HCT116 (cell line): Measurements from ENCODE around the gene YIPF4. TPM values are rescaled to one million over a fixed set of nuclear protein-coding genes. Genes with fewer than 3 reads are reported as not detected.

Source experiments
- ATAC-seq: fragments of 200-7000 bp; cut with Tn5 transposase; 2 replicates; pipeline ENCODE4 v1.9.1; 2020; ENCODE audit warnings: mild to moderate bottlenecking, moderate library complexity
- BruUV-seq: library from RNA; stranded (reverse); fragments of 400-500 nt; replicated peaks from 2 replicates; lab custom pipeline; 2021; lab: Mats Ljungman, UMichigan
- CTCF ChIA-PET: fragments of 300-600 bp; sonication (Branson Sonifier 250); formaldehyde crosslinking; loops from one replicate; lab custom pipeline; 2021; ENCODE audit warnings: antibody characterized with exemption; lab: Charles Lee
- POLR2A ChIA-PET: fragments of 300-600, 350-600 bp; sonication (Branson Sonifier 250); formaldehyde crosslinking; loops from one replicate; lab custom pipeline; 2021; ENCODE audit warnings: antibody characterized with exemption; lab: Charles Lee
- RAD21 ChIA-PET, 2 experiments: fragments of 300-600 bp; sonication (Branson Sonifier 250); formaldehyde crosslinking; loops; one replicate each; lab custom pipeline; 2023; ENCODE audit warnings: low total read pairs in 2 of 2; ENCODE audit not compliant: uncharacterized antibody in 2 of 2, unreplicated experiment in 2 of 2, low non-redundant PET in 1 of 2; lab: Charles Lee
- DNase-seq: peaks from one replicate; pipeline ENCODE4 v3.0.0-alpha.2; 2010; ENCODE audit warnings: low read depth, low spot score
- H2AFZ ChIP-seq: fragments of 200-600 bp; shearing (Covaris generic), sonication (generic); 2 replicates; pipeline ENCODE4 v1.6.1; 2017; ENCODE audit warnings: low read depth, mixed run types, mixed read lengths, antibody characterized with exemption, low read length; ENCODE audit not compliant: poor library complexity, severe bottlenecking
- H3K27ac ChIP-seq: 2 replicates; pipeline ENCODE4 v1.5.1; 2012; ENCODE audit warnings: low read depth, low read length
- H3K27me3 ChIP-seq: fragments of 200-600 bp; sonication (generic); 2 replicates; pipeline ENCODE4 v1.6.1; 2016; ENCODE audit warnings: mixed run types, low read length, mixed read lengths; ENCODE audit not compliant: insufficient read depth
- H3K36me3 ChIP-seq, 2 experiments: fragments of 200-500 bp in 1 of 2; fragments of 200-600 bp in 1 of 2; sonication (Bioruptor generic) in 1 of 2; sonication (generic) in 1 of 2; 2 replicates each; pipeline versions ENCODE4 v1.5.1 to v1.6.1; 2014 to 2016; ENCODE audit warnings: low read length in 2 of 2, inconsistent platforms in 1 of 2, mixed read lengths in 1 of 2, mixed run types in 1 of 2; ENCODE audit not compliant: insufficient read depth in 2 of 2, control insufficient read depth in 1 of 2
- H3K4me1 ChIP-seq, 2 experiments: fragments of 200-600 bp in 1 of 2; sonication (generic) in 1 of 2; 2 replicates each; pipeline versions ENCODE4 v1.5.1 to v1.6.1; 2012 to 2017; ENCODE audit warnings: low read length in 2 of 2, inconsistent platforms in 1 of 2, mild to moderate bottlenecking in 1 of 2, mixed read lengths in 1 of 2, mixed run types in 1 of 2, moderate library complexity in 1 of 2; ENCODE audit not compliant: insufficient read depth in 2 of 2, control insufficient read depth in 1 of 2
- H3K4me2 ChIP-seq: fragments of 200-600 bp; sonication (generic); 2 replicates; pipeline ENCODE4 v1.6.1; 2017; ENCODE audit warnings: mixed run types, low read length, mixed read lengths
- H3K4me3 ChIP-seq, 2 experiments: fragments of 200-600 bp in 1 of 2; sonication (generic) in 1 of 2; replicated peaks in 1 of 2; 2 replicates each; pipeline ENCODE4 v1.5.1; 2011 to 2016; ENCODE audit warnings: low read length in 2 of 2, control low read depth in 1 of 2, low read depth in 1 of 2, mild to moderate bottlenecking in 1 of 2, mixed read lengths in 1 of 2, mixed run types in 1 of 2
- H3K79me2 ChIP-seq: fragments of 200-600 bp; sonication (generic); 2 replicates; pipeline ENCODE4 v1.6.1; 2017; ENCODE audit warnings: mild to moderate bottlenecking, mixed run types, low read length, moderate library complexity, mixed read lengths; ENCODE audit not compliant: insufficient read depth
- H3K9ac ChIP-seq: fragments of 200-600 bp; sonication (generic); 2 replicates; pipeline ENCODE4 v1.6.1; 2016; ENCODE audit warnings: low read length, mixed read lengths
- H3K9me2 ChIP-seq: fragments of 200-600 bp; sonication (generic), shearing (Covaris generic); 2 replicates; pipeline ENCODE4 v1.6.1; 2017; ENCODE audit warnings: mixed run types, mild to moderate bottlenecking, moderate library complexity; ENCODE audit not compliant: insufficient read depth
- H3K9me3 ChIP-seq, 2 experiments: fragments of 200-500 bp in 1 of 2; fragments of 200-600 bp in 1 of 2; sonication (Bioruptor generic) in 1 of 2; sonication (generic) in 1 of 2; 2 replicates each; pipeline ENCODE4 v1.6.1; 2014 to 2017; ENCODE audit warnings: low read length in 2 of 2, mixed read lengths in 2 of 2, inconsistent platforms in 1 of 2, low read depth in 1 of 2, mild to moderate bottlenecking in 1 of 2, mixed run types in 1 of 2, moderate library complexity in 1 of 2; ENCODE audit not compliant: control insufficient read depth in 1 of 2, insufficient read depth in 1 of 2
- H4K20me1 ChIP-seq: fragments of 200-600 bp; sonication (generic), shearing (Covaris generic); 2 replicates; pipeline ENCODE4 v1.6.1; 2017; ENCODE audit warnings: mixed run types, mild to moderate bottlenecking, moderate library complexity; ENCODE audit not compliant: insufficient read depth
- CEBPB ChIP-seq: IDR thresholded peaks from 2 replicates; pipeline ENCODE4 v1.6.1; 2012; ENCODE audit warnings: low read depth
- EGR1 ChIP-seq: IDR thresholded peaks from 2 replicates; pipeline ENCODE4 v1.6.1; 2012; ENCODE audit warnings: low read depth
- ELF1 ChIP-seq: IDR thresholded peaks from 2 replicates; pipeline ENCODE4 v1.6.1; 2012; ENCODE audit warnings: low read depth, borderline replicate concordance
- EZH2 ChIP-seq: fragments of 200-600 bp; sonication (generic); IDR thresholded peaks from 2 replicates; pipeline ENCODE4 v1.6.1; 2017; ENCODE audit warnings: antibody characterized with exemption, mixed run types
- EZH2phosphoT487 ChIP-seq: fragments of 200-600 bp; IDR thresholded peaks from 2 replicates; pipeline ENCODE4 v1.6.1; 2018; ENCODE audit warnings: antibody characterized with exemption, borderline replicate concordance
- FOSL1 ChIP-seq: IDR thresholded peaks from 2 replicates; pipeline ENCODE4 v1.6.1; 2012; ENCODE audit warnings: low read depth
- JUND ChIP-seq: IDR thresholded peaks from 2 replicates; pipeline ENCODE4 v1.6.1; 2012
- POLR2A ChIP-seq: IDR thresholded peaks from 2 replicates; pipeline ENCODE4 v1.7.0; 2011; ENCODE audit warnings: borderline replicate concordance; ENCODE audit not compliant: insufficient read depth, insufficient read length; ENCODE audit errors: extremely low read depth
- POLR2AphosphoS5 ChIP-seq: IDR thresholded peaks from 2 replicates; pipeline ENCODE4 v1.6.1; 2011; ENCODE audit warnings: mild to moderate bottlenecking, low read depth, low read length, moderate library complexity
- RAD21 ChIP-seq: IDR thresholded peaks from 2 replicates; pipeline ENCODE4 v1.6.1; 2012; ENCODE audit warnings: low read depth, mild to moderate bottlenecking
- SP1 ChIP-seq: IDR thresholded peaks from 2 replicates; pipeline ENCODE4 v1.6.1; 2012; ENCODE audit warnings: low read depth
- TCF7L2 ChIP-seq: IDR thresholded peaks from 2 replicates; pipeline ENCODE4 v1.7.0; 2011; ENCODE audit warnings: borderline replicate concordance, inconsistent platforms; ENCODE audit not compliant: insufficient read depth, insufficient read length; ENCODE audit errors: extremely low read depth
- YY1 ChIP-seq: IDR thresholded peaks from 2 replicates; pipeline ENCODE4 v1.6.1; 2011; ENCODE audit warnings: low read length, low read depth, moderate library complexity, mild to moderate bottlenecking; ENCODE audit not compliant: insufficient replicate concordance; ENCODE audit errors: extremely low read depth
- ZFX ChIP-seq: fragments of 450-650 bp; IDR thresholded peaks from 2 replicates; pipeline ENCODE4 v1.6.1; 2017
- ZNF274 ChIP-seq: fragments of 200-500 bp; sonication (Bioruptor generic); IDR thresholded peaks from 2 replicates; pipeline ENCODE4 v1.6.1; 2014; ENCODE audit warnings: mild to moderate bottlenecking, low read depth, low read length, inconsistent platforms
- intact Hi-C: fragments of 100-400 bp; cut with micrococcal nuclease; formaldehyde crosslinking; loops from 2 replicates; pipeline ENCODE4 v1.10.0; 2022
- total RNA-seq: library from RNA; stranded (reverse); gene quantifications from one replicate; pipeline ENCODE4 v1.2.1, GENCODE V29; 2021; ENCODE audit not compliant: unreplicated experiment
- TF ChIP-seq, protein P1 (sequence below), 3 experiments: fragments of 200-600 bp in 1 of 3; sonication (generic) in 1 of 3; IDR thresholded peaks in 2 of 3; conservative IDR thresholded peaks in 1 of 3; 2 replicates each; pipeline ENCODE4 v1.5.1; 2012 to 2017; ENCODE audit warnings: low read depth in 2 of 3, low read length in 2 of 3, antibody characterized with exemption in 1 of 3, borderline replicate concordance in 1 of 3, control low read depth in 1 of 3, mild to moderate bottlenecking in 1 of 3, mixed read lengths in 1 of 3, mixed run types in 1 of 3, moderate library complexity in 1 of 3; ENCODE audit not compliant: insufficient read depth in 1 of 3
- TF ChIP-seq, protein P2 (sequence below): IDR thresholded peaks from 2 replicates; pipeline ENCODE4 v1.6.1; 2012; ENCODE audit warnings: low read depth
- TF ChIP-seq, protein P3 (sequence below): IDR thresholded peaks from 2 replicates; pipeline ENCODE4 v1.6.1; 2012
- TF ChIP-seq, protein P4 (sequence below): IDR thresholded peaks from 2 replicates; pipeline ENCODE4 v1.6.1; 2012

The YIPF4 gene
- total RNA-seq, 1 experiment from 2014 or later: 29.8 TPM

DNA sequence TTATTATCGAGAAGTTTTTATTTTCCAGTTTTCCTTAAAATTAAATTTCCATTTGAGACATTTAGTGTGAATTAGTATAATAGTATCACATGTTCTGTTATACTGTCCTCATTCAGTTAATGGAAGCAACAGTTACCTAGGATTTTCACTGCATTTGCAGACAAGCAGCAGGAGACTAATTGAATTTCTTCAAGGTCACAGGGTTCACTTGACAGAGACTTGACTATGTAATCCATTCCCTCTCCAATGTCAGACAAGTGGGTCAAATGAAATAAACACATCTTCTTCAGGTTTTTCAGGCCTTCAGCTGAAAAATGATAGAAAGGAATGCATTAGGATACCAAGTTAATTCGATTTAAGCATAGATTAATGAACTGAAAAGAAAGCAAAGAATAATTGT lies 39.7 kb upstream of the YIPF4 start:
- Histone ChIP-seq H2AFZ (no peak overlapping the region), H3K9me3 (no peaks in the 10 kb centered on the region), H3K4me2 (no peak overlapping the region), H3K4me1 (no peaks in the 10 kb centered on the region), H4K20me1 (no peaks in the 10 kb centered on the region), H3K9ac (no peak overlapping the region), H3K79me2 (no peaks in the 10 kb centered on the region), H3K36me3 (no peaks in the 10 kb centered on the region), H3K9me2 (no peaks in the 10 kb centered on the region), H3K27ac (no peak overlapping the region), H3K4me3 (no peak overlapping the region), H3K27me3 (no peaks in the 10 kb centered on the region)
- ATAC-seq (no peak), DNase-seq (no peak)
- intact Hi-C loops: no loop called here
- POLR2A ChIA-PET: no interaction called here
- CTCF ChIA-PET: no interaction called here
- no TSS peak for BruUV-seq
- TF ChIP-seq CEBPB (no peak), ZNF274 (no peak), FOSL1 (no peak), ELF1 (no peak), YY1 (no peak), TCF7L2 (no peak), POLR2AphosphoS5 (no peak), SP1 (no peak), EZH2phosphoT487 (no peak), ZFX (no peak), EGR1 (no peak), EZH2 (no peak), RAD21 (no peak), JUND (no peak), POLR2A (no peak)
- TF ChIP-seq, protein P1, sequence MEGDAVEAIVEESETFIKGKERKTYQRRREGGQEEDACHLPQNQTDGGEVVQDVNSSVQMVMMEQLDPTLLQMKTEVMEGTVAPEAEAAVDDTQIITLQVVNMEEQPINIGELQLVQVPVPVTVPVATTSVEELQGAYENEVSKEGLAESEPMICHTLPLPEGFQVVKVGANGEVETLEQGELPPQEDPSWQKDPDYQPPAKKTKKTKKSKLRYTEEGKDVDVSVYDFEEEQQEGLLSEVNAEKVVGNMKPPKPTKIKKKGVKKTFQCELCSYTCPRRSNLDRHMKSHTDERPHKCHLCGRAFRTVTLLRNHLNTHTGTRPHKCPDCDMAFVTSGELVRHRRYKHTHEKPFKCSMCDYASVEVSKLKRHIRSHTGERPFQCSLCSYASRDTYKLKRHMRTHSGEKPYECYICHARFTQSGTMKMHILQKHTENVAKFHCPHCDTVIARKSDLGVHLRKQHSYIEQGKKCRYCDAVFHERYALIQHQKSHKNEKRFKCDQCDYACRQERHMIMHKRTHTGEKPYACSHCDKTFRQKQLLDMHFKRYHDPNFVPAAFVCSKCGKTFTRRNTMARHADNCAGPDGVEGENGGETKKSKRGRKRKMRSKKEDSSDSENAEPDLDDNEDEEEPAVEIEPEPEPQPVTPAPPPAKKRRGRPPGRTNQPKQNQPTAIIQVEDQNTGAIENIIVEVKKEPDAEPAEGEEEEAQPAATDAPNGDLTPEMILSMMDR (IDR thresholded peaks at IDR 0.05 in 2 of 3, conservative IDR thresholded peaks at IDR 0.05 in 1 of 3; ENCODE audit: borderline replicate concordance in 1 of 3, insufficient read depth in 1 of 3, low read depth in 2 of 3, low read length in 2 of 3): no peak
- TF ChIP-seq, protein P2, sequence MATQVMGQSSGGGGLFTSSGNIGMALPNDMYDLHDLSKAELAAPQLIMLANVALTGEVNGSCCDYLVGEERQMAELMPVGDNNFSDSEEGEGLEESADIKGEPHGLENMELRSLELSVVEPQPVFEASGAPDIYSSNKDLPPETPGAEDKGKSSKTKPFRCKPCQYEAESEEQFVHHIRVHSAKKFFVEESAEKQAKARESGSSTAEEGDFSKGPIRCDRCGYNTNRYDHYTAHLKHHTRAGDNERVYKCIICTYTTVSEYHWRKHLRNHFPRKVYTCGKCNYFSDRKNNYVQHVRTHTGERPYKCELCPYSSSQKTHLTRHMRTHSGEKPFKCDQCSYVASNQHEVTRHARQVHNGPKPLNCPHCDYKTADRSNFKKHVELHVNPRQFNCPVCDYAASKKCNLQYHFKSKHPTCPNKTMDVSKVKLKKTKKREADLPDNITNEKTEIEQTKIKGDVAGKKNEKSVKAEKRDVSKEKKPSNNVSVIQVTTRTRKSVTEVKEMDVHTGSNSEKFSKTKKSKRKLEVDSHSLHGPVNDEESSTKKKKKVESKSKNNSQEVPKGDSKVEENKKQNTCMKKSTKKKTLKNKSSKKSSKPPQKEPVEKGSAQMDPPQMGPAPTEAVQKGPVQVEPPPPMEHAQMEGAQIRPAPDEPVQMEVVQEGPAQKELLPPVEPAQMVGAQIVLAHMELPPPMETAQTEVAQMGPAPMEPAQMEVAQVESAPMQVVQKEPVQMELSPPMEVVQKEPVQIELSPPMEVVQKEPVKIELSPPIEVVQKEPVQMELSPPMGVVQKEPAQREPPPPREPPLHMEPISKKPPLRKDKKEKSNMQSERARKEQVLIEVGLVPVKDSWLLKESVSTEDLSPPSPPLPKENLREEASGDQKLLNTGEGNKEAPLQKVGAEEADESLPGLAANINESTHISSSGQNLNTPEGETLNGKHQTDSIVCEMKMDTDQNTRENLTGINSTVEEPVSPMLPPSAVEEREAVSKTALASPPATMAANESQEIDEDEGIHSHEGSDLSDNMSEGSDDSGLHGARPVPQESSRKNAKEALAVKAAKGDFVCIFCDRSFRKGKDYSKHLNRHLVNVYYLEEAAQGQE: no peak
- TF ChIP-seq, protein P3, sequence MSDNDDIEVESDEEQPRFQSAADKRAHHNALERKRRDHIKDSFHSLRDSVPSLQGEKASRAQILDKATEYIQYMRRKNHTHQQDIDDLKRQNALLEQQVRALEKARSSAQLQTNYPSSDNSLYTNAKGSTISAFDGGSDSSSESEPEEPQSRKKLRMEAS: no peak
- TF ChIP-seq, protein P4, sequence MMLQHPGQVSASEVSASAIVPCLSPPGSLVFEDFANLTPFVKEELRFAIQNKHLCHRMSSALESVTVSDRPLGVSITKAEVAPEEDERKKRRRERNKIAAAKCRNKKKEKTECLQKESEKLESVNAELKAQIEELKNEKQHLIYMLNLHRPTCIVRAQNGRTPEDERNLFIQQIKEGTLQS: no peak
- RAD21 ChIA-PET: no interaction called here
